ENCODE measurements around the gene CFAP92. TPM values are rescaled to one million over a fixed set of nuclear protein-coding genes. Genes with fewer than 3 reads are reported as not detected.

CFAP92 gene
- total and polyA plus RNA-seq, 11 donors, result 0.12 to 1.8 (median 0.36) TPM; not detected in 3

DNA sequence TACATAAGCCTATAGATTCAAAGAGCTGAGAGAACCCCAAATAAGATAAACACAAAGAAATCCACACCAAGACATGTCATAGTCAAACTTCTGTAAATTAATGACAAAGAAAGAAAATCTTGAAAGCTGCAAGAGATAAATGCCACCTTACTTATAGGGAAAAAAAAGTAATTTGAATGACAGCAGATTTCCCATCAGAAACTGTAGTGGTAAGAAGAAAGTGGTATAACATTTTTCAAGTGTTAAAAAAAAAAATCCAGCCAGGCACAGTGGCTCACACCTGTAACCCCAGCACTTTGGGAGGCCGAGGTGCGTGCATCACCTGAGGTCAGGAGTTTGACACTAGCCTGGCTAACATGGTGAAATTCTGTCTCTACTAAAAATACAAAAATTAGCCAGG, 37.4 kb downstream of the CFAP92 start:
- intact Hi-C loops (cut with DNase I), result no loop called here

DNA sequence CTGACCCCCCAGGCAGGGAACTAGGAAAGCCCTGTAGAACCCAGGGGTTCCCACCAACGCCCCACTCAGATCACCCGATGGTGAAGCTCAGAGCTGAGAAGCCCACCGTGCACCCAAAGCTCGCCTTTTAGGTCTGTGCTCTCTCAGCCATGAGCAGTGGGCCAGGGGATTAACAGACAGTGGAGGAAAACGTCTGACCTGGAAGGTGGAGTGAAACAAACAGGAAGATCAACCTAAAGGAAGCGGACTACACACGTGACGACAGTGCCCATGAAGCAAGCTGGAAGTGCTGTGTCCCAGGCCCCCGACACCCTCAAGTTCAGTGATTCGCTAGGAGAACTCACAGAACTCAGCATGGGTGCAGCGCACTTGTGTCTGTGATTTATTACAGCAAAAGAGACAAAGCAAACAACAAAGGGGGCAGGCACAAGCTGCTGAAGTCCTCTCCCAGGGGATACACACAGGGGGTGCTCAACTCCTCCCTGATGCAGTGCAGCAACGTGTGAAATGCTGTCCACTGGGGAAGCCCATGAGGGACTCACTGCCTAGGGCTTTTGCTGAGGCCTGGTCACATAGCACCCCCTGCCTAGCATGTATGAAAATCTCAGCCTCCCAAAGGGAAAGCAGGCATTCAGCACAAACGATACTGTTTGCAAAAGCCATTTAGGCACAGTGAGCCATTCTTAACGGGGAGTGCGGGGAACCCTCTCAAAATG, 43.5 kb downstream of the CFAP92 start:
- intact Hi-C loops (cut with DNase I), result no loop called here
- TF ChIP-seq POLR2A (IDR thresholded peaks at IDR 0.05), result no peak
- TF ChIP-seq, protein P1, sequence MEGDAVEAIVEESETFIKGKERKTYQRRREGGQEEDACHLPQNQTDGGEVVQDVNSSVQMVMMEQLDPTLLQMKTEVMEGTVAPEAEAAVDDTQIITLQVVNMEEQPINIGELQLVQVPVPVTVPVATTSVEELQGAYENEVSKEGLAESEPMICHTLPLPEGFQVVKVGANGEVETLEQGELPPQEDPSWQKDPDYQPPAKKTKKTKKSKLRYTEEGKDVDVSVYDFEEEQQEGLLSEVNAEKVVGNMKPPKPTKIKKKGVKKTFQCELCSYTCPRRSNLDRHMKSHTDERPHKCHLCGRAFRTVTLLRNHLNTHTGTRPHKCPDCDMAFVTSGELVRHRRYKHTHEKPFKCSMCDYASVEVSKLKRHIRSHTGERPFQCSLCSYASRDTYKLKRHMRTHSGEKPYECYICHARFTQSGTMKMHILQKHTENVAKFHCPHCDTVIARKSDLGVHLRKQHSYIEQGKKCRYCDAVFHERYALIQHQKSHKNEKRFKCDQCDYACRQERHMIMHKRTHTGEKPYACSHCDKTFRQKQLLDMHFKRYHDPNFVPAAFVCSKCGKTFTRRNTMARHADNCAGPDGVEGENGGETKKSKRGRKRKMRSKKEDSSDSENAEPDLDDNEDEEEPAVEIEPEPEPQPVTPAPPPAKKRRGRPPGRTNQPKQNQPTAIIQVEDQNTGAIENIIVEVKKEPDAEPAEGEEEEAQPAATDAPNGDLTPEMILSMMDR (IDR thresholded peaks at IDR 0.05), result peak in 6 of 12 donors; percentile 23 to 42 (median 28)
- DNase-seq (peak in 1 of 5 donors; percentile 41), ATAC-seq (peak in 3 of 4 donors; percentile 38 to 77 (median 76))
- no peaks in the 10 kb centered on the region for H3K9me3 ChIP-seq
- no peaks in the 10 kb centered on the region for H3K4me1 ChIP-seq
- H3K27me3 ChIP-seq, result no peaks in the 10 kb centered on the region
- no peak overlapping the region for H3K27ac ChIP-seq
- H3K4me3 ChIP-seq, result no peak overlapping the region
- WGBS, 4 donors, result 65 to 75% (median 67%) methylated on average over 15 of the region's 15 CpGs
- H3K36me3 ChIP-seq, result no peaks in the 10 kb centered on the region

More for the DNA sequence above, 37.4 kb downstream of the CFAP92 start:
- TF ChIP-seq, protein P1 (IDR thresholded peaks at IDR 0.05), result no peak
- no peak for TF ChIP-seq POLR2A (IDR thresholded peaks at IDR 0.05)
- 97 to 100% (median 98%) methylated on average over 2 of the region's 2 CpGs for WGBS, 4 donors
- Histone ChIP-seq H3K4me1 (no peaks in the 10 kb centered on the region), H3K27ac (no peak overlapping the region), H3K36me3 (no peaks in the 10 kb centered on the region), H3K9me3 (peaks cover 0 to 4% (median 0%) of the 10 kb centered on the region in 12 donors), H3K27me3 (no peaks in the 10 kb centered on the region), H3K4me3 (no peak overlapping the region)
- ATAC-seq (no peak), DNase-seq (no peak)

DNA sequence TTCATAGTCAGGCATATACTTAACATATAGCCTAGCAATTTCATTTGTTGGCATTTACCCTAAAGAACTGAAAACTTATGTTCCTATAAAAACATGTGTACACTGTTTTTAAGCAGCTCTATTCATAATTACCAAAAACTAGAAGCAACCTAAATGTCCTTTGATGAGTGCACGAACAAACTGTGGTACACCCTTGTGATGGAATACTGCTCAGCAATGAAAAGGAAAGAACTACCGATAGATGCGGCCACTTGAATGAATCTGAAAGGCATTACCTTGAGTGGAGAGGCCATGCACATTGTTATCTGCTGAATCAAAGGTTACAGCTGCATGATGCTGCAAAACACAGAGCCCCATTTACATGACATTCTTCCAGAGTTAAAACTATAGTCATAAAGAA, 44.7 kb downstream of the CFAP92 start:
- Histone ChIP-seq H3K36me3 (no peaks in the 10 kb centered on the region), H3K4me3 (no peak overlapping the region), H3K27me3 (no peaks in the 10 kb centered on the region), H3K9me3 (no peaks in the 10 kb centered on the region), H3K27ac (no peak overlapping the region), H3K4me1 (no peaks in the 10 kb centered on the region)
- intact Hi-C loops (cut with DNase I), result no loop called here
- WGBS, 4 donors, result 96 to 100% (median 97%) methylated on average over 3 of the region's 3 CpGs
- no peak for TF ChIP-seq POLR2A (IDR thresholded peaks at IDR 0.05)
- TF ChIP-seq, protein P1 (IDR thresholded peaks at IDR 0.05), result no peak
- no peak for DNase-seq
- ATAC-seq, result no peak

DNA sequence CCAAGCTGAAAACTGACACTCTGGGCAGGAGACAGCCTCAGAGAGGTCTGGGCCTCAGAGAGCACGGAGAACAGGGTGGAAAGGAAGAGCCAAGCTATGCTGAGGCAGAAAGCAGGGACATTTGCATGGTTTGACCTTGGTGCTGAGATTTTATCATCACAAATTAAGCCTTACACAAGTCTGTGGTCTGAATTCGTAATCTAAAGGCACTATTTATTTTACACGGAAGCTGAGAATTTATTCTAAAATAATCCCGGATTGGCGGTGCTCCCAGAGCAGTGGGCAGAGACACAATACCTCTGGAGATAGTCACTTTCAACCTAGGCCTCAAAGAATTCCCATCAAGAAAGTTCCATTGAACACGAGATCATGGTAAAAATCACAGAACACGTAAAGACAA, 47.5 kb downstream of the CFAP92 start:
- ATAC-seq, result no peak

More for the DNA sequence above, 47.5 kb downstream of the CFAP92 start:
- no peaks in the 10 kb centered on the region for H3K4me1 ChIP-seq
- no peak overlapping the region for H3K4me3 ChIP-seq
- no peaks in the 10 kb centered on the region for H3K36me3 ChIP-seq
- 69 to 84% (median 78%) methylated on average over 7 of the region's 7 CpGs for WGBS, 4 donors
- no peak for DNase-seq
- no peaks in the 10 kb centered on the region for H3K27me3 ChIP-seq
- H3K27ac ChIP-seq, result no peak overlapping the region
- no peaks in the 10 kb centered on the region for H3K9me3 ChIP-seq
- no peak for TF ChIP-seq POLR2A (IDR thresholded peaks at IDR 0.05)
- TF ChIP-seq, protein P1 (IDR thresholded peaks at IDR 0.05), result no peak
- intact Hi-C loops (cut with DNase I), result no loop called here

All from heart left ventricle (tissue), 16 donors.